ENCODE results near the gene AGPS.
"Not testable (repeated sequence)": the region's sequence is repeated elsewhere in the genome, so short reads cannot be mapped to it uniquely, and the experiment has no call there.

The AGPS gene
- 45.3 to 141 (median 82.4) reads per million in 9 experiments for total RNA-seq

DNA sequence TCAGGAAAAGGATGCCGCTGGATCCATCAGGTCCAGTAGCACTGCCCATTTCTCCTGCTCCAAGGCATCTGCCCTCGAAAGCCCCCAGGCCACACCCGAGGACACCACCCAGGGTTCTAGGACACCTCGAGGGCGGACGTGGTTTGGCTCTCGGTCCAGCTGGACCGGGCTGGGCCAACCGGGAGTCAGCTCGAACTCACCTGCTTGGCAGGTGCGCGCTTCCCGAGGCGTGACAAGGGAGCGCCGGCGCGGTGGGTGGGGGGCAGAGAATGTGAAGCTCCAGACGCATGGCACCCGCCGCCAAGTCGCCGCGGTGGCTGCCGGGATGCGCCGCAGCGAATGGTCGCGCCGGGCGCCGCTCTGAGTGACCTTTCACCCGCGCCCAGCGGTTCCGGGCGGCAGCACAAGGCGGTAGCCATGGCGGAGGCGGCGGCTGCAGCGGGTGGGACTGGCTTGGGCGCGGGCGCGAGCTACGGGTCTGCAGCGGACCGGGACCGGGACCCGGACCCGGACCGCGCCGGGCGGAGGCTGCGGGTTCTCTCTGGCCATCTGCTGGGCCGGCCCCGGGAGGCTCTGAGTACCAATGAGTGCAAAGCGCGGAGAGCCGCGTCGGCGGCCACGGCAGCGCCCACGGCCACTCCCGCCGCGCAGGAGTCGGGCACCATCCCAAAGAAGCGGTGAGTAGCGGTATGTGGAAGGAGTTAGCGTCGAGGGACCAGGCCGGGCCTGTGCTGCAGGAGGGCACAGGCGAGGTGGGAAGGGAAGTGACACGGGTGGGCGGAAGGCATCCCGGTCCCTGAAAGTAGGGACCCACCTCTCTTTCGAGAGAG is at the start of gene AGPS:
Gene AGPS (plus strand): TSS at position 401 of the 830 bp plus-strand sequence. CDS start 17 bp downstream, at position 418.
- ATAC-seq (replicated peaks): peak; percentile 93
- Mint-ChIP-seq H3K36me3 (ENCODE audit: insufficient read depth) (peaks cover 5% of the 10 kb centered on the region), H3K27ac (peak within 1 kb of the TSS; percentile 89), H3K4me3 (peak within 1 kb of the TSS; percentile 87 to 91), H3K27me3 (no peaks in the 10 kb centered on the region), H3K4me1 (ENCODE audit: low read depth in 2 of 2) (peaks cover 34 to 58% of the 10 kb centered on the region in 2 donors), H3K9me3 (no peaks in the 10 kb centered on the region)
- DNase-seq: peak; percentile 60 to 70 (median 68)

DNA sequence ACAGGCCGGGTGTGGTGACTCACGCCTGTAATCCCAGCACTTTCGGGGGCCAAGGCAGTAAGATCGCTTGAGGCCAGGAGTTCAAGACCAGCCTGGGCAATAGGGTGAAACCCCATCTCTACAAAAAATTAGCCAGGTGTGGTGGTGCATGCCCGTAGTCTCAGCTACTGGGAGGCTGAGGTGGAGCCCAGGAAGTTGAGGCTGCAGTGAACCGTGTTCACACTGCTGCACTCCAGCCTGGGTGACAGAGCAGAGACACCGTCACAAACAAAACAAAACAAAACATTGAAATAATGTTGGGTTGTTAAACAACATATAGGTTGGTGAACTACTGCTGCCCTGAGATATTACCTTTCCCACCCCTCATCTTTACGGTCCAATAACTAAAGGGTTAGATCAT is 48.8 kb upstream of the AGPS start:
- ATAC-seq (replicated peaks) (no peak), DNase-seq (no peak)
- no peaks in the 10 kb centered on the region for H3K4me1 Mint-ChIP-seq (ENCODE audit: low read depth in 2 of 2)
- no peaks in the 10 kb centered on the region for H3K27me3 Mint-ChIP-seq
- no peaks in the 10 kb centered on the region for H3K36me3 Mint-ChIP-seq (ENCODE audit: insufficient read depth)
- H3K4me3 Mint-ChIP-seq: no peak overlapping the region
- H3K9me3 Mint-ChIP-seq: no peaks in the 10 kb centered on the region
- no peak overlapping the region for H3K27ac Mint-ChIP-seq

DNA sequence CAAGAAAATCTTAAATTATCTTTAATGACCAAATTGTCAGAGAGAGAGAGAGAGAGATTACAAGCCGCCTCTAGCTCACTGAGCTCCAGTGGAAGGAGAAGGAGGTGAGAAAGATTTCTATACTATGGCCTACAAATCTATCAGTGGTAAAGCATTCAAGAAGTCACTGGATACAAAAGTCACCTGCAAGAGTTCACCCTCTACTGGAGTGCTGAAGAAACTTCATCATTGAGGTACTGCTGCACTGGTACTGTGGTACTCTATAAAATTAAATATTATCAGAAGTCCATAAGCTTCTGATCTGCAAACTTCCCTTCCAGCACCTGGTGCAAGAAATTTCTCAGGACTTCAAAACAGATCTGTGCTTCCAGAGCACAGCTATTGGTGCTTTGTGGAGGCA is 48.3 kb upstream of the AGPS start:
- Mint-ChIP-seq H3K9me3 (no peaks in the 10 kb centered on the region), H3K27me3 (no peaks in the 10 kb centered on the region), H3K4me1 (ENCODE audit: low read depth in 2 of 2) (no peaks in the 10 kb centered on the region), H3K27ac (no peak overlapping the region), H3K36me3 (ENCODE audit: insufficient read depth) (no peaks in the 10 kb centered on the region), H3K4me3 (no peak overlapping the region)
- DNase-seq (no peak), ATAC-seq (replicated peaks) (no peak)

DNA sequence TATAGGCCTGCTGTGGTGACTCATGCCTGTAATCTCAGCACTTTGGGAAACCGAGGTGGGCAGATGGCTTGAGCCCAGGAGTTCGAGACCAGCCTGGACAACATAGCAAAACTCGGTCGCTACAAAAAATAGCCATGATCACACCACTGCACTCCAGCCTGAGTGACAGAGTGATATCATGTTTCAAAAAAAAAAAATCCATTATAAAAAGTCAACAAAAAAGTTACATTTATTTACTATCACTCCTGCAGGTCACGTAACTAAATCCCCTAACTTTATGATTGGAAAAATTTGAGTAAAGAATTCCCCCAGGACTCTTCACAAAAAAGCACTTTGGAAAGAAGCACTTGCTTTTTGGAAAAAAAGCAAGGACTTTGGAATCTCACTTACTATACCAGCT is 46.4 kb upstream of the AGPS start:
- Mint-ChIP-seq H3K27me3 (no peaks in the 10 kb centered on the region), H3K4me3 (no peak overlapping the region), H3K36me3 (ENCODE audit: insufficient read depth) (no peaks in the 10 kb centered on the region), H3K27ac (no peak overlapping the region), H3K9me3 (no peaks in the 10 kb centered on the region), H3K4me1 (ENCODE audit: low read depth in 2 of 2) (no peaks in the 10 kb centered on the region)
- ATAC-seq (replicated peaks) (no peak), DNase-seq (no peak)

DNA sequence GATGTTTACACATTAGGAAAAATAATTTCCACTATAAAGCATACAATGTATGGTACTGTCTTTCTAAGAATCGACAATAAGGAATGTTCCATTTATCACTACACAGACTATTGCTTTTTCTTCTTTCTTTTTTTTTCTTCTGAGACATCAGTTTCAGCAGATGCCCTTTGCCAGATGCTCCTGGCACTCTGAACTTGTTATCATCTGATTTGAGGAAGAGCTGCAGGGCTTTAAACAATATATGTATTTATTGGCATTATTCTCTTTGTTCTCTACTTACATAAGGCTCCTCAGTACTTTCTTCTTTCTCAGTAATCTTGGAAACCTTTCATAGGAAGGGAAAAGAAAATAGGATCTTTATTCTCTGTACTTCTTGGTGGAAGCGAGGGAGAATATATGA is 45.0 kb upstream of the AGPS start:
- no peak for DNase-seq
- no peak for ATAC-seq (replicated peaks)
- no peak overlapping the region for H3K27ac Mint-ChIP-seq
- no peak overlapping the region for H3K4me3 Mint-ChIP-seq
- H3K4me1 Mint-ChIP-seq (ENCODE audit: low read depth in 2 of 2): no peaks in the 10 kb centered on the region
- no peaks in the 10 kb centered on the region for H3K36me3 Mint-ChIP-seq (ENCODE audit: insufficient read depth)
- H3K27me3 Mint-ChIP-seq: no peaks in the 10 kb centered on the region
- H3K9me3 Mint-ChIP-seq: no peaks in the 10 kb centered on the region

DNA sequence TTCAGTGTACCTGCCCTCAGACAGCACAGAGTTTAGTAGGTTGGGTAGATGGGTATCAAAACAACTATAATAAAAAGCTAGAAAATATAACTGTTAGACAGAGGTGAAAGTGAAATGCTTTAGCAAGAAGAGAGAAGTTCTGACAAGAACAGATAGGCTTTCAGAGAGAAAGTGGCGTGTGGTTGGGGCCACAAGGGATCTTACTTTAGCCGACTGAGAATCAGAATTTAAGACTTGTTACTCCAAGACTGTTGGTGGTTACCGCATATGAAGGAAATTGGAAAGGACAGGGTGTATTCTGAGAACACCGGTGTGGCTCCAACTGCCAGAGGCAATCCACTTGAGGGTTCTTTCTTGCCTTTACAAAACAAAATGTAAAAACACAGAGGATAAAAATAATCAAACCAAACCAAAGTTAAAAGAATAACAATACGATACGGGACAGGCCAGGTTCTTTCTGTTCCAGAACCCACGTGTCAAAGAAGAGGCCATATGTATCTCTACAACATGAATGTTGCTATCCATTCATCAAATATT is 44.4 kb upstream of the AGPS start:
- H3K36me3 Mint-ChIP-seq (ENCODE audit: insufficient read depth): no peaks in the 10 kb centered on the region
- no peak for ATAC-seq (replicated peaks)
- H3K4me3 Mint-ChIP-seq: no peak overlapping the region
- H3K27ac Mint-ChIP-seq: no peak overlapping the region
- no peaks in the 10 kb centered on the region for H3K27me3 Mint-ChIP-seq
- no peak for DNase-seq
- no peaks in the 10 kb centered on the region for H3K4me1 Mint-ChIP-seq (ENCODE audit: low read depth in 2 of 2)
- no peaks in the 10 kb centered on the region for H3K9me3 Mint-ChIP-seq

DNA sequence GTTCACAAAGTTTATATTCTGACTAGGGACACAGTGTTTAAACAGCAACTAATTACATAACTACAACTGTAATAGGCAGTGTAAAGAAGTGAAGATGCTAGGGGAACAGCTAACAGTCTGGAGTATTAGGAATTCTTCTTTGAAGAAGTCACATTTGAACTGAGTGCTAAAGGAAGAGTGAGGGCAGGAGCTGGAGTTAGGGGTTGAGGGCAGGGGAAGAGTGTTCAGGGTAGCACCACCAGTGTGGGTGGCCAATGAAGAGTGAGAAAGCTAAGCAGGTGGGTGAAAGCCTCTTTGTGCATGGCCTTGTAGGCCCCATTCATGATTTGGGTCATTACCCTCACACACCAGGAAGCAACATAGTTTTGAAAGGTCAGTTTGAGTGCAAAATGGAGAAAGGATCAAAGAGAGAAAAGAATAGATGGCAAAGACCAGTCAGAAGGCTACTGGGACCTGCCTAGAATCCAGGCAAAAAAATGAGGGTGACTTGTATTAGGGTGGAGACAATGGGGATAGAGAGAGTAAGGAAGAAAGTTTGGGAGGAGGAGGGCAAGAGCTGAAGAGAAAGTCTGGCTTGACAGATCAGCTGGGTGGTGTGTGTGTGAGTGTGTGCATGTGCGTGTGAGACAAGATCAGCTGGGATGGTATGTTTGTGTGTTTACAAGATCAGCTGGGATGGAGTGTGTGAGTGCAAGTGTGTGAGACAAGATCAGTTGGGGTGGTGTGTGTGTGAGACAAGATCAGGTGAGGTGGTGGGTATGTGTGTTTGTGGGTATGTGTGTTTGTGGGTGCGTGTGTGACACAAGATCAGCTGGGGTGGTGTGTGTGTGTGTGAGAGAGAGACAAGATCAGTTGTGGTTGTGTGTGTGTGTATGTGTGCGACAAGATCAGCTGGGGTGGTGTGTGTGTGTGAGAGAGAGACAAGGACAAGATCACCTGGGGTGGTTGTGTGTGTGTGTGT is 43.6 kb upstream of the AGPS start:
- Mint-ChIP-seq H3K4me3 (no peak overlapping the region), H3K4me1 (ENCODE audit: low read depth in 2 of 2) (no peaks in the 10 kb centered on the region), H3K9me3 (no peaks in the 10 kb centered on the region), H3K27me3 (no peaks in the 10 kb centered on the region), H3K36me3 (ENCODE audit: insufficient read depth) (no peaks in the 10 kb centered on the region), H3K27ac (no peak overlapping the region)
- no peak for ATAC-seq (replicated peaks)
- no peak for DNase-seq

DNA sequence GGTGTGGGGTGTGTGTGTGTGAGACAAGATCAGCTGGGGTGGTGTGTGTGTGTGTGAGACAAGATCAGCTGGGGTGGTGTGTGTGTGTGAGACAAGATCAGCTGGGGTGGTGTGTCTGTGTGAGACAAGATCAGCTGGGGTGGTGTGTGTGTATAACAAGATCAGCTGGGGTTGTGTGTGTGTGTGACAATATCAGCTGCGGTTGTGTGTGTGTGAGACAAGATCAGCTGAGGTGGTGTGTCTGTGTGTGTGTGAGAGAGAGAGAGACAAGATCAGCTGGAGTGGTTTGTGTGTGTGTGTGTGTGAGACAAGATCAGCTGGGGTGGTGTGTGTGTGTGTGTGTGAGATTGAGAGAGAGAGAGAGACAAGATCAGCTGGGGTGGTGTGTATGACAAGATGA is 41.9 kb upstream of the AGPS start:
- not testable (repeated sequence) for ATAC-seq (replicated peaks); H3K36me3 Mint-ChIP-seq (ENCODE audit: insufficient read depth); H3K27me3 Mint-ChIP-seq; H3K4me3 Mint-ChIP-seq; H3K27ac Mint-ChIP-seq; H3K4me1 Mint-ChIP-seq (ENCODE audit: low read depth in 2 of 2); H3K9me3 Mint-ChIP-seq; DNase-seq

DNA sequence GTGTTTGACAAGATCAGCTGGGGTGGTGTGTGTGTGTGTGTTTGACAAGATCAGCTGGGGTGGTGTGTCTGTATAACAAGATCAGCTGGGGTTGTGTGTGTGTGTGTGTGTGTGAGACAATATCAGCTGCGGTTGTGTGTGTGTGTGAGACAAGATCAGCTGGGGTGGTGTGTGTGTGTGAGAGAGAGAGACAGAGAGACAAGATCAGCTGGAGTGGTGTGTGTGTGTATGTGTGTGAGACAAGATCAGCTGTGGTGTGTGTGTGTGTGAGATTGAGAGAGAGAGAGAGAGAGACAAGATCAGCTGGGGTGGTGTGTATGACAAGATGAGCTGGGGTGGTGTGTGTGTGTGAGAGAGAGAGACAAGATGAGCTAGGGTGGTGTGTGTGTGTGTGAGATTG is 41.5 kb upstream of the AGPS start:
- DNase-seq; H3K27me3 Mint-ChIP-seq; H3K27ac Mint-ChIP-seq; H3K9me3 Mint-ChIP-seq; H3K4me3 Mint-ChIP-seq; H3K36me3 Mint-ChIP-seq (ENCODE audit: insufficient read depth); ATAC-seq (replicated peaks); H3K4me1 Mint-ChIP-seq (ENCODE audit: low read depth in 2 of 2): not testable (repeated sequence)

DNA sequence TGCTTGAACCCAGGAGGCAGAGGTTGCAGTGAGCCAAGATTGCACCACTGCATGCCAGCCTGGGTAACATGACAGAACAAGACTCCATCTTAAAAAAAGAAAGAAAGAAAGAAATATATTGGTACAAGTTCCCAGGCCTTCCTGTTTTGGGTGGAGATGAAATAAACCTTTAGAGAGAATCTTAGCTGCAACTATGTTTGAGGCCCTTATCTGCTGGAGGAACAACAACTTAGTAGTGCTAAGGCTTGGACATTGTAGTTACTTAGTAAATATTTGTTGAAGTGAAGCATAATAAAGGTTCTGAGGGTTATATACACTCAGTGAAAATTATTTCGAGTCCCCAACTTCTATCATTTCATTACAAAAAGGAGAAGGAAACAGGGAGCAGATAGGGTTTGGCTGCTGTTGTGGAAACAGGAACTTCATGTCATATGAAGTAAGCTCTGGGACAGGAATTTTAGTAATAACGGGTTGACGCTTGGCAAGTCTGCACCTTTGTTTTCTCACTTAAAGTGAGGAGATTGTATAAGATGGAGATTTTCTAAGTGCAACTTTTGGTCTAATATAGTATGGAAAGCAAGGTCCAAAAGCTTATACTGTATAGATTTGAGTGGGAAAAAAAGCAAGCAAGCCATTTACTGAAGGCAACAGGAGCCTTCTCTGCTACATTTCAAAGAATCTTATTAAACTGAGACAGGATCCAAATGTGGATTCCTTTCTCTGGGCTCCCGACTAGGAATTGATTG is 40.0 kb upstream of the AGPS start:
- ATAC-seq (replicated peaks): no peak
- H3K36me3 Mint-ChIP-seq (ENCODE audit: insufficient read depth): no peaks in the 10 kb centered on the region
- DNase-seq: no peak
- H3K4me3 Mint-ChIP-seq: no peak overlapping the region
- no peaks in the 10 kb centered on the region for H3K9me3 Mint-ChIP-seq
- H3K4me1 Mint-ChIP-seq (ENCODE audit: low read depth in 2 of 2): no peaks in the 10 kb centered on the region
- no peak overlapping the region for H3K27ac Mint-ChIP-seq
- no peaks in the 10 kb centered on the region for H3K27me3 Mint-ChIP-seq

DNA sequence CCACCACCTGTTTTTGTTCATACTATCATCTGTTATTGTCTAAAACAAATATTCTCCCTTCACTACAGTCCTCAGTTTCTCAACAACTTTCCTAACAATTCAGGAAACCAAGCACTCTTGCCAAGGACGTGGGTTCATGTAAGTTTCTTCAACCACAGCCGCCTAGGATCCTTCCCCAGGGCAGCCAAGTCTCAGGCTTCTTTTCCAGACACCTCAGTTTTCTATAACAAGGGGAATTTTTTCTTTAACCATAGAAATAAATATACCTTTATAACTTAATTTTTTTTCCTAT is 39.4 kb upstream of the AGPS start:
- no peak for DNase-seq
- no peaks in the 10 kb centered on the region for H3K4me1 Mint-ChIP-seq (ENCODE audit: low read depth in 2 of 2)
- H3K9me3 Mint-ChIP-seq: no peaks in the 10 kb centered on the region
- H3K4me3 Mint-ChIP-seq: no peak overlapping the region
- ATAC-seq (replicated peaks): no peak
- no peak overlapping the region for H3K27ac Mint-ChIP-seq
- no peaks in the 10 kb centered on the region for H3K36me3 Mint-ChIP-seq (ENCODE audit: insufficient read depth)
- H3K27me3 Mint-ChIP-seq: no peaks in the 10 kb centered on the region

DNA sequence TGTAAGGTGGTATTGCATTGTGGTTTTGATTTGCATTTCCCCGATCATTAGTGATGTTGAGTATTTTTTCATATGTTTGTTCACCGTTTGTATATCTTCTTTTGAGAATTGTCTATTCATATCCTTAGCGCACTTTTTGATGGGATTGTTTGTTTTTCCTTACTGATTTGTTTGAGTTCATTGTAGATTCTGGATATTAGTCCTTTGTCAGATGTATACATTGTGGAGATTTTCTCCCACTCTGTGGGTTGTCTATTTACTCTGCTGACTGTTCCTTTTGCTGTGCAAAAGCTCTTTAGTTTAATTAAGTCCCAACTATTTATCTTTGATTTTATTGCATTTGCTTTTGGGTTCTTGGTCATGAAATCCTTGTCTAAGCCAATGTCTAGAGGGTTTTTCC is 38.0 kb upstream of the AGPS start:
- not testable (repeated sequence) for H3K27me3 Mint-ChIP-seq; H3K9me3 Mint-ChIP-seq; H3K4me1 Mint-ChIP-seq (ENCODE audit: low read depth in 2 of 2); H3K36me3 Mint-ChIP-seq (ENCODE audit: insufficient read depth); DNase-seq; H3K27ac Mint-ChIP-seq; ATAC-seq (replicated peaks); H3K4me3 Mint-ChIP-seq

DNA sequence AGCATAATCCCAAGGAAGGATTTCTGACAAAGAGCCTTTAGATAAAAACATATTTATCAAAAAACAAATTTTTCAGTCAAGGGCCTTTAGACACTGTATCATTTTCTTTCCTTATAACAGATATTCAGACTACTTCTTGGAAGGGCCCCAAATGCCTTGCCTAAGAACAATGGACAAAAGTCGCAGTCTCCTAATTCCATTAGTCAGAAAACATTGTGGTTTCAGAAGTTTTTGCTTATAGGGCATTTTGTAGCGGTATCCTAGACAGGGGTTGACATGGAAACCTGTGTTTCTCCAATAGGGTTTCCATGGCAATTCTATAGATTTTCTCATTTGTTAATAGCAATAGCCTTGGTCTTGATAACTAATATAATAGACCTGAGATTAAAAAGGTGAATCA is 36.7 kb upstream of the AGPS start:
- H3K4me3 Mint-ChIP-seq: no peak overlapping the region
- H3K27me3 Mint-ChIP-seq: no peaks in the 10 kb centered on the region
- no peaks in the 10 kb centered on the region for H3K36me3 Mint-ChIP-seq (ENCODE audit: insufficient read depth)
- no peak for DNase-seq
- H3K27ac Mint-ChIP-seq: no peak overlapping the region
- ATAC-seq (replicated peaks): no peak
- H3K9me3 Mint-ChIP-seq: no peaks in the 10 kb centered on the region
- H3K4me1 Mint-ChIP-seq (ENCODE audit: low read depth in 2 of 2): no peaks in the 10 kb centered on the region
